Right atrium auricular region (tissue), 2 donors: ENCODE measurements around the gene DGCR2. TPM values are rescaled to one million over a fixed set of nuclear protein-coding genes. Genes with fewer than 3 reads are reported as not detected.

Experiments
- DNase-seq: peaks from one replicate; pipeline ENCODE4 v3.0.0-alpha.2; 2019; ENCODE audit warnings: low spot score
- H3K27ac ChIP-seq, 2 donors: fragments of 200-600 bp; sonication (generic); 1 replicate in 1 of 2; 2 replicates in 1 of 2; pipeline ENCODE4 v1.5.1; 2016 to 2019
- H3K27me3 ChIP-seq, 2 donors: fragments of 200-600 bp; sonication (generic); one replicate each; pipeline versions ENCODE4 v1.5.1 to v1.6.0; 2017 to 2019
- H3K36me3 ChIP-seq: fragments of 200-600 bp; sonication (generic); one replicate; pipeline ENCODE4 v1.5.1; 2016
- H3K4me1 ChIP-seq, 2 donors: fragments of 200-600 bp; sonication (generic); one replicate each; pipeline versions ENCODE4 v1.5.1 to v1.6.0; 2017 to 2019
- H3K4me3 ChIP-seq, 2 donors: fragments of 200-600 bp; sonication (generic); 1 replicate in 1 of 2; 2 replicates in 1 of 2; pipeline ENCODE4 v1.5.1; 2017 to 2019; ENCODE audit warnings: mild to moderate bottlenecking in 1 of 2, moderate library complexity in 1 of 2
- H3K9me3 ChIP-seq, 2 donors: fragments of 200-600 bp; sonication (generic); one replicate each; pipeline ENCODE4 v1.5.1; 2019
- CTCF ChIP-seq, 2 donors: fragments of 200-600 bp; sonication (generic); IDR thresholded peaks; one replicate each; pipeline ENCODE4 v1.5.1; 2019; ENCODE audit warnings: antibody characterized with exemption in 2 of 2
- total RNA-seq, 2 donors: library from RNA; depleted of rRNA; stranded (reverse); fragments of >200 nt; gene quantifications; one replicate each; pipeline ENCODE4 v1.1.0, GENCODE V29; 2016

The DGCR2 gene
- total RNA-seq, 2 donors from 2014 or later: 32.8 to 48.1 TPM

GRCh38 chr22:19139974-19140373 is 17.8 kb upstream of the DGCR2 start:
- H3K27me3 ChIP-seq: no peaks in the 10 kb centered on the region
- H3K9me3 ChIP-seq: no peaks in the 10 kb centered on the region
- H3K4me3 ChIP-seq: no peak overlapping the region
- H3K36me3 ChIP-seq: peaks cover 72% of the 10 kb centered on the region
- TF ChIP-seq CTCF (IDR thresholded peaks at IDR 0.05): no peak
- no peak overlapping the region for H3K27ac ChIP-seq
- peaks cover 0 to 12% of the 10 kb centered on the region in 2 donors for H3K4me1 ChIP-seq
- DNase-seq: no peak

- DNase-seq: no peak
- no peak overlapping the region for H3K4me3 ChIP-seq
- no peaks in the 10 kb centered on the region for H3K27me3 ChIP-seq
- no peak overlapping the region for H3K27ac ChIP-seq
- peaks cover 82% of the 10 kb centered on the region for H3K36me3 ChIP-seq
- TF ChIP-seq CTCF (IDR thresholded peaks at IDR 0.05): no peak
- H3K4me1 ChIP-seq: peaks cover 0 to 8% of the 10 kb centered on the region in 2 donors
- no peaks in the 10 kb centered on the region for H3K9me3 ChIP-seq
Observed at GRCh38 chr22:19139001-19139356, 16.8 kb upstream of the DGCR2 start.

GRCh38 chr22:19138217-19139000 is 16.2 kb upstream of the DGCR2 start:
- no peak overlapping the region for H3K27ac ChIP-seq
- TF ChIP-seq CTCF (IDR thresholded peaks at IDR 0.05): no peak

GRCh38 chr22:19137384-19138216 is 15.4 kb upstream of the DGCR2 start:
- Histone ChIP-seq H3K27me3 (no peaks in the 10 kb centered on the region), H3K4me1 (no peaks in the 10 kb centered on the region), H3K4me3 (no peak overlapping the region), H3K9me3 (no peaks in the 10 kb centered on the region), H3K36me3 (peaks cover 90% of the 10 kb centered on the region), H3K27ac (no peak overlapping the region)
- DNase-seq: no peak
- no peak for TF ChIP-seq CTCF (IDR thresholded peaks at IDR 0.05)

More at GRCh38 chr22:19138217-19139000, 16.2 kb upstream of the DGCR2 start:
- no peak overlapping the region for H3K4me3 ChIP-seq
- no peaks in the 10 kb centered on the region for H3K27me3 ChIP-seq
- H3K36me3 ChIP-seq: peaks cover 88% of the 10 kb centered on the region
- peaks cover 0 to 2% of the 10 kb centered on the region in 2 donors for H3K4me1 ChIP-seq
- no peaks in the 10 kb centered on the region for H3K9me3 ChIP-seq
- no peak for DNase-seq

- no peak for DNase-seq
- Histone ChIP-seq H3K4me3 (no peak overlapping the region), H3K4me1 (no peaks in the 10 kb centered on the region), H3K9me3 (no peaks in the 10 kb centered on the region), H3K27ac (no peak overlapping the region), H3K27me3 (no peaks in the 10 kb centered on the region), H3K36me3 (peaks cover 83% of the 10 kb centered on the region)
- no peak for TF ChIP-seq CTCF (IDR thresholded peaks at IDR 0.05)
Observed at GRCh38 chr22:19136915-19137314, 14.7 kb upstream of the DGCR2 start.
